ENCODE measurements around the gene RPTOR. TPM values are rescaled to one million over a fixed set of nuclear protein-coding genes. Genes with fewer than 3 reads are reported as not detected.

Gene RPTOR
- total and polyA plus RNA-seq, 10 of the 15 experiments (the other 5 are each of a cell fraction or from before 2014, with no cell fraction given), result 0.18 to 32.1 (median 7.8) TPM

- Histone ChIP-seq H3K9me3 (replicated peaks; ENCODE audit: control insufficient read depth, insufficient read depth, low read length) (no peaks in the 10 kb centered on the region), H4K20me1 (ENCODE audit: control insufficient read depth, insufficient read depth) (no peaks in the 10 kb centered on the region), H3K9ac (ENCODE audit: control insufficient read depth, insufficient read depth, low read length) (no peak overlapping the region), H3K36me3 (ENCODE audit: control insufficient read depth in 2 of 2, insufficient read depth in 2 of 2, low read length in 1 of 2) (peaks cover 2 to 3% of the 10 kb centered on the region in 2 experiments; a peak in 2 of 4 replicates), H3K4me2 (ENCODE audit: control insufficient read depth, insufficient read depth) (no peak overlapping the region), H2AFZ (ENCODE audit: control insufficient read depth, low read depth, low read length) (no peak overlapping the region), H3K27ac (ENCODE audit: control insufficient read depth, insufficient read depth) (no peak overlapping the region), H3K4me3 (no peak overlapping the region), H3K27me3 (replicated peaks in 1 of 2; ENCODE audit: control insufficient read depth in 2 of 2, insufficient read depth in 2 of 2, low read length in 1 of 2) (no peaks in the 10 kb centered on the region), H3K4me1 (ENCODE audit: control insufficient read depth, insufficient read depth, low read length) (no peaks in the 10 kb centered on the region), H3K79me2 (ENCODE audit: control insufficient read depth, insufficient read depth, low read length) (no peaks in the 10 kb centered on the region)
- no peak for TF ChIP-seq BACH1 (IDR thresholded peaks at IDR 0.05; ENCODE audit: borderline replicate concordance)
- no peak for TF ChIP-seq E2F8 (IDR thresholded peaks at IDR 0.05; ENCODE audit: low read depth, partially characterized antibody)
- no peak for TF ChIP-seq ZNF274 (IDR thresholded peaks at IDR 0.05; ENCODE audit: insufficient read depth, insufficient read length)
- TF ChIP-seq NR2C1 (IDR thresholded peaks at IDR 0.05), result no peak
- TF ChIP-seq TCF3 (IDR thresholded peaks at IDR 0.05; ENCODE audit: borderline replicate concordance, insufficient read depth, low read depth, low read length), result no peak
- no peak for TF ChIP-seq FOXK2 (IDR thresholded peaks at IDR 0.05)
- TF ChIP-seq IKZF1 (conservative IDR thresholded peaks at IDR 0.05), result no peak
- 90% methylated on average over 8 of the region's 8 CpGs for WGBS (ENCODE audit: insufficient coverage, insufficient replicate concordance, low lambda C conversion rate, missing lambda C conversion rate)
- ChIA-PET RAD21 (ENCODE audit: unreplicated experiment) (no interaction called here), CTCF (interaction anchor here (1.1 kb wide), 1 partner anchor 60 kb away, joined by 3 read pairs; no protein-coding TSS in a partner anchor), SMC1A (ENCODE audit: uncharacterized antibody, unreplicated experiment) (no interaction called here), POLR2A (no interaction called here)
- no peak for ATAC-seq
- in situ Hi-C loops (cut with MboI) (no loop called here), intact Hi-C loops (cut with micrococcal nuclease; ENCODE audit: unreplicated experiment) (no loop called here)
- no TSS peak for BruUV-seq (replicated peaks)
- no peak for DNase-seq (ENCODE audit: low read depth, low spot score)
- no peak for FAIRE-seq
These were observed 294.9 kb downstream of the RPTOR start for GRCh38 chr17:80839511-80839941.
